Loucy (cell line): ENCODE data around the gene ENOX1.

ENCODE experiments used
- H2AFZ ChIP-seq: fragments of 200-600 bp; sonication (generic); 2 replicates; pipeline ENCODE4 v1.6.0; 2016; ENCODE audit warnings: antibody characterized with exemption, mild to moderate bottlenecking, low read length, moderate library complexity
- H3F3A ChIP-seq: fragments of 200-600 bp; 2 replicates; pipeline ENCODE4 v1.6.0; 2016; ENCODE audit warnings: antibody characterized with exemption, low read depth, mild to moderate bottlenecking
- H3K27me3 ChIP-seq: fragments of 200-600 bp; sonication (generic); 2 replicates; pipeline ENCODE4 v1.6.1; 2014; ENCODE audit warnings: low read length, mild to moderate bottlenecking; ENCODE audit not compliant: insufficient read depth, poor library complexity, severe bottlenecking
- H3K36me3 ChIP-seq: fragments of 200-600 bp; sonication (generic); 2 replicates; pipeline ENCODE4 v1.6.1; 2016; ENCODE audit warnings: low read length; ENCODE audit not compliant: insufficient read depth
- H3K4me1 ChIP-seq: fragments of 200-600 bp; sonication (generic); 2 replicates; pipeline ENCODE4 v1.5.1; 2014; ENCODE audit warnings: low read length, mild to moderate bottlenecking; ENCODE audit not compliant: insufficient read depth, poor library complexity, severe bottlenecking
- H3K4me2 ChIP-seq: fragments of 200-600 bp; sonication (generic); 2 replicates; pipeline ENCODE4 v1.6.0; 2014; ENCODE audit warnings: antibody characterized with exemption, low read length, low read depth, mild to moderate bottlenecking; ENCODE audit not compliant: poor library complexity, severe bottlenecking
- H3K4me3 ChIP-seq: fragments of 200-600 bp; sonication (generic); 2 replicates; pipeline ENCODE4 v1.5.1; 2014; ENCODE audit warnings: low read length, mild to moderate bottlenecking, mixed read lengths; ENCODE audit not compliant: poor library complexity, severe bottlenecking
- H3K79me2 ChIP-seq: fragments of 200-600 bp; sonication (generic); 2 replicates; pipeline ENCODE4 v1.6.1; 2014; ENCODE audit warnings: low read length; ENCODE audit not compliant: insufficient read depth
- H3K9ac ChIP-seq: fragments of 200-600 bp; sonication (generic); 2 replicates; pipeline ENCODE4 v1.6.0; 2014; ENCODE audit warnings: mild to moderate bottlenecking, low read depth, low read length, moderate library complexity; ENCODE audit not compliant: poor library complexity, severe bottlenecking
- H3K9me2 ChIP-seq: fragments of 200-600 bp; sonication (generic); replicated peaks from 2 replicates; pipeline ENCODE4 v1.6.1; 2016; ENCODE audit warnings: low read depth, low read length, mixed read lengths
- H3K9me3 ChIP-seq: fragments of 200-600 bp; sonication (generic); 2 replicates; pipeline ENCODE4 v1.6.1; 2014; ENCODE audit warnings: mild to moderate bottlenecking, antibody characterized with exemption, low read length, low read depth; ENCODE audit not compliant: insufficient read depth
- H4K20me1 ChIP-seq: fragments of 200-600 bp; sonication (generic); 2 replicates; pipeline ENCODE4 v1.6.0; 2014; ENCODE audit warnings: antibody characterized with exemption, low read length, mild to moderate bottlenecking; ENCODE audit not compliant: insufficient read depth, poor library complexity, severe bottlenecking
- EZH2phosphoT487 ChIP-seq: fragments of 200-600 bp; IDR thresholded peaks from 2 replicates; pipeline ENCODE4 v1.6.1; 2018; ENCODE audit warnings: antibody characterized with exemption, mild to moderate bottlenecking, moderate library complexity, borderline replicate concordance
- TF ChIP-seq, protein P1 (sequence below): fragments of 200-600 bp; sonication (generic); conservative IDR thresholded peaks from 2 replicates; pipeline ENCODE4 v1.5.1; 2014; ENCODE audit warnings: mild to moderate bottlenecking, antibody characterized with exemption, low read length

ENOX1 gene

GRCh38 chr13:43240278-43240677 is 546.5 kb downstream of the ENOX1 start:
- Histone ChIP-seq H3K36me3 (no peaks in the 10 kb centered on the region), H2AFZ (no peak overlapping the region), H3K4me2 (peak overlapping the region; percentile 64)

GRCh38 chr13:43239275-43239840 is 547.4 kb downstream of the ENOX1 start:
- H2AFZ ChIP-seq: no peak overlapping the region
- H3K36me3 ChIP-seq: no peaks in the 10 kb centered on the region
- H3K9ac ChIP-seq: no peak overlapping the region
- peaks cover 12% of the 10 kb centered on the region for H3F3A ChIP-seq
- H3K27me3 ChIP-seq: no peaks in the 10 kb centered on the region
- peaks cover 46% of the 10 kb centered on the region for H3K4me1 ChIP-seq
- no peaks in the 10 kb centered on the region for H3K79me2 ChIP-seq
- no peak overlapping the region for H3K4me3 ChIP-seq
- no peaks in the 10 kb centered on the region for H3K9me3 ChIP-seq
- no peak overlapping the region for H3K4me2 ChIP-seq
- TF ChIP-seq EZH2phosphoT487: no peak
- TF ChIP-seq, protein P1, sequence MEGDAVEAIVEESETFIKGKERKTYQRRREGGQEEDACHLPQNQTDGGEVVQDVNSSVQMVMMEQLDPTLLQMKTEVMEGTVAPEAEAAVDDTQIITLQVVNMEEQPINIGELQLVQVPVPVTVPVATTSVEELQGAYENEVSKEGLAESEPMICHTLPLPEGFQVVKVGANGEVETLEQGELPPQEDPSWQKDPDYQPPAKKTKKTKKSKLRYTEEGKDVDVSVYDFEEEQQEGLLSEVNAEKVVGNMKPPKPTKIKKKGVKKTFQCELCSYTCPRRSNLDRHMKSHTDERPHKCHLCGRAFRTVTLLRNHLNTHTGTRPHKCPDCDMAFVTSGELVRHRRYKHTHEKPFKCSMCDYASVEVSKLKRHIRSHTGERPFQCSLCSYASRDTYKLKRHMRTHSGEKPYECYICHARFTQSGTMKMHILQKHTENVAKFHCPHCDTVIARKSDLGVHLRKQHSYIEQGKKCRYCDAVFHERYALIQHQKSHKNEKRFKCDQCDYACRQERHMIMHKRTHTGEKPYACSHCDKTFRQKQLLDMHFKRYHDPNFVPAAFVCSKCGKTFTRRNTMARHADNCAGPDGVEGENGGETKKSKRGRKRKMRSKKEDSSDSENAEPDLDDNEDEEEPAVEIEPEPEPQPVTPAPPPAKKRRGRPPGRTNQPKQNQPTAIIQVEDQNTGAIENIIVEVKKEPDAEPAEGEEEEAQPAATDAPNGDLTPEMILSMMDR: no peak
- no peaks in the 10 kb centered on the region for H4K20me1 ChIP-seq
- H3K9me2 ChIP-seq: no peaks in the 10 kb centered on the region

More at GRCh38 chr13:43240278-43240677, 546.5 kb downstream of the ENOX1 start:
- H3K27me3 ChIP-seq: no peaks in the 10 kb centered on the region
- H4K20me1 ChIP-seq: no peaks in the 10 kb centered on the region
- H3F3A ChIP-seq: peaks cover 14% of the 10 kb centered on the region
- H3K79me2 ChIP-seq: no peaks in the 10 kb centered on the region
- H3K9me3 ChIP-seq: no peaks in the 10 kb centered on the region
- H3K9me2 ChIP-seq: no peaks in the 10 kb centered on the region
- no peak overlapping the region for H3K4me3 ChIP-seq
- H3K4me1 ChIP-seq: peaks cover 55% of the 10 kb centered on the region
- H3K9ac ChIP-seq: no peak overlapping the region
- TF ChIP-seq, protein P1: no peak
- no peak for TF ChIP-seq EZH2phosphoT487

GRCh38 chr13:43238341-43239083 is 548.3 kb downstream of the ENOX1 start:
- Histone ChIP-seq H3K79me2 (no peaks in the 10 kb centered on the region), H3K9me3 (no peaks in the 10 kb centered on the region), H3K4me1 (peaks cover 38% of the 10 kb centered on the region), H3K9me2 (no peaks in the 10 kb centered on the region), H3K9ac (no peak overlapping the region), H3K36me3 (no peaks in the 10 kb centered on the region), H4K20me1 (no peaks in the 10 kb centered on the region), H3K27me3 (no peaks in the 10 kb centered on the region), H3K4me3 (no peak overlapping the region), H3K4me2 (no peak overlapping the region), H3F3A (peaks cover 6% of the 10 kb centered on the region; the same call in 1 of the 2 replicates), H2AFZ (no peak overlapping the region)
- TF ChIP-seq, protein P1: peak; percentile 44
- no peak for TF ChIP-seq EZH2phosphoT487
